Stimulated activated CD4-positive, alpha-beta T cell treated with anti-CD3 and anti-CD28 coated beads, Interleukin-4, amount 100 ng/mL, for 48 hours (primary cell): Measurements from ENCODE around the gene ATCAY.

Source experiments
- DNase-seq, 2 donors: peaks; one replicate each; pipeline ENCODE4 v3.0.0-alpha.2; 2020; ENCODE audit warnings: low read depth in 2 of 2

Gene ATCAY, protein sequence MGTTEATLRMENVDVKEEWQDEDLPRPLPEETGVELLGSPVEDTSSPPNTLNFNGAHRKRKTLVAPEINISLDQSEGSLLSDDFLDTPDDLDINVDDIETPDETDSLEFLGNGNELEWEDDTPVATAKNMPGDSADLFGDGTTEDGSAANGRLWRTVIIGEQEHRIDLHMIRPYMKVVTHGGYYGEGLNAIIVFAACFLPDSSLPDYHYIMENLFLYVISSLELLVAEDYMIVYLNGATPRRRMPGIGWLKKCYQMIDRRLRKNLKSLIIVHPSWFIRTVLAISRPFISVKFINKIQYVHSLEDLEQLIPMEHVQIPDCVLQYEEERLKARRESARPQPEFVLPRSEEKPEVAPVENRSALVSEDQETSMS

DNA sequence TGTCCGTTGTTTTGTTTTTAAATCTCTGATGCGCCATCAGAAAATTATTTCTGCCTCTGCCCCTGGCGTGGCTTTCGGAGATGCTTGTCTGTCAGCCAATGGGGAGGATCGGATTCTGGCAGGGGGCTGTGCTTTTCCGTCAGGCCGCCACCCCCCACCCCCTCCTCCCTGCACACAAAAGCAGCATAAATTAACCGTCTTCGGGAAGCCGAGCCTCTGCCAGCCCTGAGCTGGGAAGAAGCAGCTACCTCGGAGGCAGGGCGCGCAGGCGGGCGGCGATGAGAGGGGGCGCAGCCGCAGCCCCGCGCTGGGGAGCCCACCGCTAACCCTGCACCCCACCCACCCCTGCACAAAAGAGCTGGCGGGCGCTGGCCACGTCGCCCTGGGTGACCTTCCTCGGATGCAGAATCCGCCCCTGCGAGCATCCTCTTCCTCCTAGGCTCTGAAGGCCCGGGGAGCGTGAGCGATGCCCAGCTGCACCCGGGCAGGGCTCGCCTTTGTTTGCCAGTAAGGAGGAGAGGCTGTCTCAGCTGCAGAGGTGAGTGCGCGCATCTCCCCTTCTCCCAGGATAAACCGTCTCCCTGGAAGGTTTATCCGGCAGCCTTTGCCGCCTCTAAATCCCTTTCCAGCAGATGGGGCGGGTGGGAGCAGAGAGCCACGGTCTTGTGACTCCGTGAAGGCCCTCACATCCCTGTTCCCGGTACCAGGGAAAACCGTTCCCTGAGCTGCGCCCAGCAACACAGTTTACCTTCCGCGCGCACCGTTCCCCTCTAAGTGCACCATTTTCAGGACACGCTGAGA lies at the start of gene ATCAY:
ATCAY (plus strand) TSS at position 215 of the 801 bp plus-strand sequence. CDS start 5,083 bp downstream, outside the sequence.
- DNase-seq, result no peak

DNA sequence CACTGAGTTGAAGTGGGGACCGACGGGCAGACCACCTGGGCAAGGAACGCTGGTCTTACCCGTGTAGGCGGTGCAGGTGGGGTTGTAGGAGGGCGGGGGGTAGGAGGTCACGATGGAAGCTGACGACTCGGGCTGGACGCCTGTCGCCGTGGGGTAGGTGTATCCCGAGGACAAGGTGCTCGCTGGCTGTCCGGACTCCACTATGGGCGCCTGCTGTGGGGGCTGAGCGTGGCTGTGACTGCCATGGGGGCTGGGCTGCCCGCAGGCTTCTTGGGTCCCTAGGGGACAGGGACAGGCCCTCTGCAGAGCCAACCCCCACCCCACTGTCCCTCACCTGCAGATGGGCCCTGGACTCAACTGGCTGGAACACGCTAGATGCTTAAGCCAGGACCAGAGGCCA lies 48.9 kb upstream of the ATCAY start:
- no peak for DNase-seq

DNA sequence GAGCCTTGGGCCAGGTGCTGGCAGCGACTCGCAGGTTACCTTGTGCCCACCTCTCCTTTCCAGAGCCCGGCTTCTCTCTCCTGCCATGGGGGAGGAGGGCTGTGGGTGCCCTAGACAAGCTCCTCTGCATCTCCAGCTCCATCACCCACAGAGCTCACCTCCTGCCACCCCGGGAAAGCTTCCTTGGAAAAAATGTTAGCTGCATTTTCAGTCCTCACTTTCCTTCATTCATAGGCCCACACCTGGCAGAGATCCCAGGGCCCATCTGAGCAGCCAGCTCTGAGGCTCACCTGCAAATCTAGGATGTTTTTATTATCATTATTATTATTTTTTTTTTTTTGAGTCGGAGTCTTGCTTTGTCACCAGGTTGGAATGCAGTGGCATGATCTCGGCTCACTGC lies 48.5 kb upstream of the ATCAY start:
- DNase-seq, result no peak

DNA sequence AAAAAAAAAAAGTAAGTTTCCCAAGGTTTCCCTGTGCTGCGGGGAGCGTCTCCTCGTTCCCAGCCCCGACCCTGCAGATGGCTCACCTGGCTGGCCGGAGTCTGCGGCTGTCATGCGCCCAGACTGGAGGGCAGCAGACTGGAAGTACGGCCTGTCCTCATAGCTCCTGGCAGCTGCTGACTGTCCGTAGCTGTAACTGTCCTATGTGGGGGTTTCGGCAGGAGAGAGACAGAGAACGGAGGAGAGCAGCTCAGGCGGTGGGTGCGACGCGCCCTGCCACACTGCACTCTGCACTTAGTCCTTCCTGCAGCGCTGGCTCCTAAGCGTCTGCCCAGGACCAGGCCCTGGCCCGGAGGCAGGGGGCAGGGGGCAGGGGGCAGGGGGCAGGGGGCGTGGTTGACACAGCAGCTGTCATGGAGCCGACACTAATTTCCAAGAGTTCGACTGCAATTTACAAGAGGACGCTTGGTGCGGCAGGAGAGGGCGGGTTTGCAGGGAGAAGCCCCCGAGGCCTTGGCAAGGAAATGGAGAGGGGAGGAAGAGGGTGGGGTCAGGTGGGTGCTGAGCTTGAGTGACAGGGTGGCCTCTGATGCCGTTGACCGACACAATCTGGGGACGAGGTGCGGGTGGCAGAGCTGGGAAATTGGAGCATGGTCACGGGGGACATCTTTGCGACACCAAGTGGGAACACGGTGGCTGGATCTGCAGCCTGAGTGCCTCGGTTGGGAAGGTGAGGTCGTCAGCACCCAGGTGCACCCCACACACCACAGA lies 46.7 kb upstream of the ATCAY start:
- no peak for DNase-seq

DNA sequence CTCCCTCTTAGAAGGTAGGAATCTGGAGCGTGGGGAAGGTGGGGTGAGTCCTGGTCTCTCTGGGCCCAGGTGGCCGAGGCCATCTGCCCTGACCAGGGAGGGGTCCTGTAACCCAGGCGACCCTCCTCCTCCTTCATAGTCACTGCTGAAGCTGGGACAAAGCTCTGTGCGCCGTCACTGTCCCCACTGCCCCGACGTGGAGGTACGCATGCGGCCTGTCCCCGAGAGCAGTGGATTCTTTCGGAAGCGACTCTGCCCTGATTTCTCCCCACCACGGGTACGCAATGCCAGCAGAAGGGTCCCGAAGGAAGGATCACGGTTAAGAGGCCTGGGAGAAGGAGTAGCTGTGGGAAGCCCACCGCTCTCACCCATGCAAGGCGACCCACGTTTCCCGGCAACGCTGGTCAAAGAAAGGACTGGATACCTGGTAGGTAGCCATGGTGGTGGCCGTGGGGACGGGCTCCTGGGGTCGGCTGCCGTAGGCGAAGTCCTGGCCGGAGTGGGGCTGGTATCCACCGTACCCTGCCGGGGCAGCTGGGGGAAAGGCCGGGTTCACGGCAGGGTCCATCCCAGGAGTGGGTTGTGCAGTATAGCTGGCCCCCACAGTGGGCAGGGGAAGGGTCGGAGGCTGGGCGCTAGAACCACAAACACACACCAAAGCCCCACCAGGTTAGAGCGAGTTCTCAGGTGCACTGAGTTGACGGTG lies 46.0 kb upstream of the ATCAY start:
- DNase-seq, result no peak

DNA sequence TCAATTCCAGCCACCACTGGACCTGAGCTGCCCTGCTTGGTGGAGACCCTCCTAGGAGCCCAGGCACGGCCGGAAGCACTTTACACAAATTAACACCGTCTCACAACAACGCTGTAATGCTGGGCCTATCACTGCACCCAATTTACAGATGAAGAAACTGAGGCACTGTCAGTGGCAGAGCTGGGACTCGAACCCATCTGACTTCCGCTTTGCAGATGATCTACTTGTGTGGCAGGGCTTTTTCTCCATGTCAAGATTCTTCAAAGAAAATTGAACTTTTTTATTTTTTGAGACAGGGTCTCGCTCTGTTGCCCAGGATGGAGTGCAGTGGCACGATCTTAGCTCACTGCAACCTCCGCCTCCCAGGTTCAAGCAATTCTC lies 45.4 kb upstream of the ATCAY start:
- DNase-seq, result no peak

DNA sequence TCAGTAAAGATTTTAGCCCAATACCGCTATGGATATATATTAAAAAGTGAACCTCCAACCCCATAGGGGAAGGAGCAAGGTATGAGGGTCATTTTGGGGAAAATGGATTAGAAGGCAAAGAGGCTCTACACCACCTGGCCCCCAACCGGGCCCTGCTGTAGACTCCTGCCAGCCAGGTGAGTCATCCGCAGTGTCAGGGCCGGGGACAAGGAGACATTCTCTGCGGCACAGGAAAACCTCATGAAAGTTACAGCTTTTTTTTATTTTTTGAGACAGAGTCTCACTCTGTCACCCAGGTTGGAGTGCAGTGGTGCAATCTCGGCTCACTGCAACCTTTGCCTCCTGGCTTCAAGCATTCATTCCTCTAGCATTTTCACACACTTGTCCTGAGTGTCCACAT lies 43.6 kb upstream of the ATCAY start:
- DNase-seq, result no peak

DNA sequence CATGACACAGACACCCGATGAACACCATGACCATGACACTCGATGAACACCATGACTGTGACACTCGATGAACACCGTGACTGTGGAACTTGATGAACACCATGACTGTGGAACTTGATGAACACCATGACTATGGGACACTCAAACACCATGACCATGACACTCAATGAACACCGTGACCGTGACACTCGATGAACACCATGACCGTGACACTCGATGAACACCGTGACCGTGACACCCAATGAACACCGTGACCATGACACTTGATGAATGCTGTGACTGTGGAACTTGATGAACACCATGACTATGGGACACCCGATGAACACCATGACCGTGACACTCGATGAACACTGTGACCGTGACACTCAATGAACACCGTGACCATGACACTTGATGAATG lies 43.2 kb upstream of the ATCAY start:
- DNase-seq, result no peak

DNA sequence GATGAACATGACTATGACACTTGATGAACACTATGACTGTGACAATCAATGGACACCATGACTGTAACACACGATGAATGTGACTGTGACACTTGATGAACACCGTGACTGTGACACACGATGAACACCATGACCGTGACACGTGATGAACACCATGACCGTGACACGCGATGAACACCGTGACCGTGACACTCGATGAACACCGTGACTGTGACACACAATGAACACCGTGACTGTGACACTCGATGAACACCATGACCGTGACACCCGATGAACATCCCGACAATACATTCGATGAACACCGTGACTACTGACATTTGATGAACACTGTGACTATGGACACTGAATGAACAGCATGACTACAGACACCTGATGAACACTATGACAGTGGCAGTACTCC lies 42.6 kb upstream of the ATCAY start:
- DNase-seq, result no peak

DNA sequence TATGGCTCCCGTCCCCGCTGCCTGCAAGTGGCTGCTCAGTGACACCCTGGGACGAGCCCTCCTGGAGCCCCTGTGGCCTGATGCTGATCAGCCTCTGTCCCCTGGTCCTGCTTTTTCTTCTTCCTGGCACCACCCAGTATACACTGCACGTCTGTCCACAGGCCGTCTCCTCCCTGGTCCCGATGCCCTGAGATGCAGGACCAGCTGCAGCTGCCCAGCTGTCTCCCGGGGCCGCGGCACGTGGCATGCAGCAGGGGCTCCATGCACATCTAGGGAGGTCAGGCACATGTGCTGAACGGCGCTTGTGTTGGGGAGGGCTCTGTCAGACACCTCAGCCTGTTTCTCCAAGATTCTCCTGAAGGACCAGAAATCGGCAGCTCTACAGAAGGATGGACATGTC lies 41.8 kb upstream of the ATCAY start:
- no peak for DNase-seq

DNA sequence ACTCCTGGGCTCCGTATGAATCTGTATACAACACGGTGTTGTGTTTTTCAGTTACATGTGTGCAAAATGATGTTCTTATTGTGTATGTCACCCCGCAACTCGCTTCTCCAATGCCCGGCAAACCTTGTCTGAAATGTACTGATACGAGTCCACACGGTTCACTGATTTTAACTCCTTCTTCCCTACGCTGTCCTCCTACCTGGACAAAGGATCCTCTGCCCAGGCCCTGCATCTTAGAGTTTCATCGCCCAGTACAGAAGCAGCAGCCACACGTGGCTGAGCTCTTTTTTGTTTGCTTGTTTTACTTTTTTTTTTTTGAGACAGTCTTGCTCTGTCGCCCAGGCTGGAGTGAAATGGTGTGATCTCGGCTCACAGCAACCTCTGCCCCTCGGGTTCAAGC lies 40.5 kb upstream of the ATCAY start:
- no peak for DNase-seq

DNA sequence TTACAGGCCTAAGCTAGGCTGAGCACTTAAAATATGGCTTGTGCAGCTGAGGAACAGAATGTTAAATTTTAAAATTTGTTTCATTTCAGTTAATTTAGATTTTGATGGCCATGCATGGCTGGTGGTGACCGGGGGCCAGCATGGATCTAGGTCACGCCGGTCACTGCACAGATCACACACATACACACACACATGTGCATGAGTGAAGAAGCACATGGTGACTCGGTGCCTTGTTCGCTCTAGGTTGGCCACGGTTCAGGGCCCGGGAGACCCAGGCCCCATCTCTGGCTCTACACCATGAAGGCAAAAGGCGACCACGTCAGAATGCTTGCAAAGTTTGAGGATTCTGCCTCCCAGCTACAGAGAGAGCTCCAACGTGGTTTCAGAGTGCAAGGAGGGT lies 39.7 kb upstream of the ATCAY start:
- DNase-seq, result no peak

DNA sequence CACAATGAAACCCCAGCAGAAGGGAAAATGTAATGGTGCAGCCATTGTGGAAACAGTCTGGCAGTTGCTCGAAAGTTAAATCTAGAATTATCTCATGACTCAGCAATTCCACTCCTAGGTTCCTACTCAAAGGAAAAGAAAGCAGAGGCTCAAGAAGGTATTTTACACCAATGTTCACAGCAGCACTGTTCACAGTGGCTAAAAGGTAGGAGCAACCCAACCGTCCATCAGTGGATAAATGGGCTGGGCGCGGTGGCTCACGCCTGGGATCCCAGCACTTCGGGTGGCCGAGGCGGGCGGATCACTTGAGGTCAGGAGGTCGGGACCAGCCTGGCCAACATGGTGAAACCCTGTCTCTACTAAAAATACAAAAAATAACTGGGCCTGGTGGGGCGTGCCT lies 37.5 kb upstream of the ATCAY start:
- DNase-seq, result no peak

DNA sequence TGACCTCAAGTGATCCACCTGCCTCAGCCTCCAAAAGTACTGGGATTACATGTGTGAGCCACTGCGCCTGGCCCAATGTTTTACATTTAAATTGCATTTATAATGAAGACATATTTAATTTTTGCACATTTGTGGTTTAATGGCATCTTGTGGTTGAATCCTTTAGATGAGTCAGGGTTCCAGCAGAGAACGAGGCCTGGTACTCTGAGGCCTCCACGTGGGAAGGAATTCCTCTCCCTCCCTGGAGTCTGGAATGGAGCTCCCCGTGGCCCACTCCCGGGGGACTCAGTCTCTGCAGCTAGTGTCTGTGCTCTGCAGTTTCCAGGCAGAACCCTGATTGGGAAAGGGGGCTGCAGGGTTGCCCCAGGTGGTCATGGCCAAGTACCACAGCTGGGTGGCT lies 35.9 kb upstream of the ATCAY start:
- DNase-seq, result no peak

DNA sequence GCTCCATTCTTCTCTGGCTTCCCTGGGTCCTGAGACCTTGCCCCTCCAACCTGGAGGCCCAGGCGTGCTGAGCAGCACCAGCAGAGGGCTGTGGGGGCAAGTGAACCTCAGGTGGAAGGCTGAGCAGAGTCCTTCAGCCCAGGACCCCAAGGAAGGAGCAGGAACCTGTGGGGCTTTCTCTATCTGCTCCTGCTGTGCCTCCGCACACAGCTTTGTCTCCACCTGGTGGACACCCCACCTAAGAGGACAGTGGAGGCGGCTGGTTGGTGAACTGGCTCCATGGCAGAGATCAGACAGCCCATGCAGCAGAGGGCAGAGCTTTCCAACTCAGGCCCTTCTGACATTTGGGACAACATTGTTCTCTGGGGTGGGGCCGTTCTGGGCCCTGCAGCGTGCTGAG lies 31.4 kb upstream of the ATCAY start:
- DNase-seq, result peak; percentile 8 to 35

DNA sequence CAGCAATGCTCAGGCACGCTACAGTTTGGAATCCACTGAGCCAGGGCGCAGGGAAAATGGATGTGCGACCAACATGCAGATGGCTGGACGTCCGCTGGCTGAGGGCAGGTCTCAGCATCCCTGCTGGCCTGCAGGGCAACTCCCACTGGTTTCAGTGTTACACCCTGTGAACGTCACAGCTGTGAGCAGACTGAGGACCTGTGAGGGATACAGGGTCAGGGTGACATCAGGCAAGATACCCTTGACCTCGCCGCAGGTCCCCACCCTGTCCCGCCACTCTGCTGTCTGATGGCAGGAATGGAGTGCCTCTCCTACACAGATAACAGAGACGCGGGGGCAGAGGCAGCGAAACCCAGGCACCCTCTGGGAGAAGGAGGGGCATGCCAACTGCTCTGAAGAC lies 30.7 kb upstream of the ATCAY start:
- DNase-seq, result no peak

DNA sequence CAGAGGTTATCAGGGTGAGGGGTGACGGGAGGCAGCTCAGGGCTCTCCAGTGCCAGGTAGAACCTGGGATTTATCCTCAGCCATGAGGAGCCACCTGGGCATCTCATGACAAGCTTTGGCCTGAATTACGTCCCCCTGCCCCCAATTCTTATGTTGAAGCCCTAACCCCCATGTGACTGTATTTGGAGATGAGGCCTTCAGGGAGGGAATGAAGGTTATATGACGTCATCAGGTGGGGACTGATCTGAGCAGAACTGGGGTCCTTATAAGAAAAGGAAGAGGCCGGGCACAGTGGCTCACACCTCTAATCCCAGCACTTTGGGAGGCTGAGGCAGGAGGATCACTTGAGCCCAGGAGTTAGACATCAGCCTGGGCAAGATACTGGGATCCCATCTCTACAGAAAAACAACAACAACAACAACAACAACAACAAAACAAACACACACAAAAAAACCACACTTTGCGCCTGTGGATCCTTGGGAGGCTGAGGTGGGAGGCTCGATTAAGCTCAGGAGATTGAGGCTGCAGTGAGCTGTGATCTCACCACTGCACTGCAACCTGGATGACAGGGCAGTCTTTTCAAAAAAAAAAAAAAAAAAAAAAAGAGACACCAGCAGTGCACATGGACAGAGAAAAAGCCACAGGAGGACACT lies 30.0 kb upstream of the ATCAY start:
- no peak for DNase-seq

DNA sequence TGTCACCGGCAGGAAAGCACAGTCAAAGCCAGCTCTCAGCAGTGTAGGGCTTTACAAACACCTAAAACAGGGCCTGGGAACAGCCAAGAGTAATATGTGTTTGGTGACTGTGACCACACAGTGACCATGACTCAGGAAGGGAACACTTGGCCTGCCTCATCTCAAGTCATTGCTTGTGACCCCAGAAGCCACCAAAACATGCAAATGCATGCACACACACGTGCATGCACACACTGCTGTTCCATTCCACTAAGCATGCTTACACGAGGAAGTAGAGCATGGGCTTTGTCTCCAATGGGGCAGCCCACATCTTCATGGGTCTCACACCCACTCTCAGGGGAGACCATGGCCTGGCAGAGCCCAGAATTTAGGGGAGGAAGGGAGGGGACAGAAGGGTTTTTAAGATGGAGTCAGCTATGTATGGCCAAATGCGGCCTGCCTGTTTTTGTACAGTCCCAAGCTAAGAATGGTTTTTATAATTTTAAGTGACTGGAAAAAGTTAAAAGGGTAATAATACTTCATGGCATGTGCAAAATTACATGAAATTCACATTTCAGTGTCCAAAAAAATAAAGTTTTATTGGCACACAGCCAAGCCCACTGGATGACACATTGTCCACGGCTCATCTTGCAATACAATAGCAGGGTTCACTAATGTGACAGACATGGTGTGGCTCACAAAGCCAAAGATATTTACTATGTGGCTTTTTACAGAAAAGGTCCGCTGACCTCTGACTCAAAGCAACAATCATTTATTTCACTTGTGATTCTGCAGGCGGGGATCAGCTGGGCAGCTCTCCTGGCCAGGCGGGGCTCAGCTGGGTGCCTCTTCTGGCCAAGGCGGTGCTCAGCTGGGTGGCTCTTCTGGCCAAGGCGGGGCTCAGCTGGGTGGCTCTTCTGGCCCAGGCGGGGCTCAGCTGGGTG lies 29.0 kb upstream of the ATCAY start:
- DNase-seq, result no peak

DNA sequence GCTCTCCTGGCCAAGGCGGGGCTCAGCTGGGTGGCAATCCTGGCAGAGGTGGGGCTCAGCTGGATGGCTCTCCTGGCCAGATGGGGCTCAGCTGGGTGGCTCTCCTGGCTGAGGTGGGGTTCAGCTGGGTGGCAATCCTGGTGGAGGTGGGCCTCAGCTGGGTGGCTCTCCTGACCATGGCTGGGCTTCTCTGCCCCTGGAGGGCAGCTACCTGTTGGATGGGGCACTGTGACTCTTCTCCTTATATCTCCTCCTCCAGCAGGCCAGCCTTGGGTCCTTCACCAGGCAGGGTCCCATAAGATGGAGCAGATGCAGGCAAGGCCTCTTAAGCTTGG lies 28.3 kb upstream of the ATCAY start:
- no peak for DNase-seq

DNA sequence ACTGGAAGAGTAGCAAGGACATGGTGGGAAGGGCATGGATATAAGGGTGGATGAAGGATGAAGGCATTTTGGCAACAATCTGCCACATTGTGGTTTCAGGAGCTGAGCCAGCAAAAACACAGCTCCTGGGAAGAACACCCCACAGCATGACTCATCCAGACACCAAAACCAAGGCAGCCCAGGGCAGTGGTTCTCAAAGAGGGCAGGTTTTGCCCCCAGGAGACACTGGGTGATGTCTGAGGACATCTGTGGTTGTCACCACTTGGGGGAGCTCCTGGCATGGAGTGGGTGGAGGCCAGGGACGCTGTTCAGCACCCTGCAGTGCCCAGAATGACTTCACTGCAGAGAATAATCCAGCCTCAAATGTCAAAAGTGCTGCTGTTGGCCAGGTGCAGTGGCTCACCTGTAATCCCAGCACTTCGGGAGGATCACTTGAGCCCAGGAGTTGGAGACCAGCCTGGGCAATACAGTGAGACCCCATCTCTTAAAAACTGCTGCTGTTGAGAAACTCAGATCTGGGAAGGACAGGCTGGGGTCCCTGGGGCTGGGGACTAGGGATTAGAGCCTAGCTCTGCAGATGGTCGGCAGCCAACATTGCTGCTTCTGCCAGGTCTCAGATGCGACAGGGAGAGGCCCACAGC lies 27.8 kb upstream of the ATCAY start:
- no peak for DNase-seq
